OCI-LY1 (cell line): ENCODE measurements around the gene CDC25B.

Experiments used
- CTCF ChIP-seq: fragments of 200-600 bp; sonication (generic), shearing (Covaris generic); IDR thresholded peaks from 2 replicates; pipeline ENCODE4 v1.5.1; 2017; ENCODE audit warnings: mild to moderate bottlenecking, antibody characterized with exemption, low read length, moderate library complexity, mixed read lengths
- EZH2 ChIP-seq: fragments of 200-600 bp; sonication (generic), shearing (Covaris generic); IDR thresholded peaks from 2 replicates; pipeline ENCODE4 v1.8.0; 2017; ENCODE audit warnings: borderline replicate concordance, mixed run types, mild to moderate bottlenecking, antibody characterized with exemption, low read length, moderate library complexity, mixed read lengths

GRCh38 chr20:3763671-3764601 is 32.2 kb upstream of the CDC25B start:
- TF ChIP-seq CTCF (no peak), EZH2 (no peak)
